H1 (cell line): ENCODE measurements around the gene PTPN13. TPM values are rescaled to one million over a fixed set of nuclear protein-coding genes. Genes with fewer than 3 reads are reported as not detected.

ENCODE experiments used
- CTCF ChIA-PET: fragments of 300-600 bp; sonication (Branson Sonifier 250); formaldehyde crosslinking; loops from one replicate; lab custom pipeline; 2021; ENCODE audit not compliant: partially characterized antibody; lab: Charles Lee
- POLR2A ChIA-PET: fragments of 300-600 bp; sonication (Branson Sonifier 250); formaldehyde crosslinking; loops from one replicate; lab custom pipeline; 2021; ENCODE audit warnings: inconsistent platforms; ENCODE audit not compliant: partially characterized antibody; lab: Charles Lee
- DNase-seq, 2 experiments: peaks; one replicate each; pipeline versions ENCODE4 v3.0.0 to v3.0.0-alpha.2; 2010 to 2022; ENCODE audit warnings: low spot score in 2 of 2, low read depth in 1 of 2, mixed read lengths in 1 of 2
- FAIRE-seq: peaks from 2 replicates; lab custom pipeline; 2011; peaks lifted over from hg19 to GRCh38; lab: Jason Lieb, UNC
- H2AFZ ChIP-seq: 2 replicates; pipeline ENCODE4 v1.8.1; 2012; ENCODE audit warnings: low read length, inconsistent platforms
- H2AK5ac ChIP-seq: 2 replicates; pipeline ENCODE4 v1.6.1; 2013; ENCODE audit warnings: low read depth, low read length
- H2BK120ac ChIP-seq: replicated peaks from 2 replicates; pipeline ENCODE3; 2013; ENCODE audit warnings: low read depth, low read length, inconsistent platforms
- H2BK12ac ChIP-seq: 2 replicates; pipeline ENCODE4 v1.6.1; 2013; ENCODE audit warnings: low read depth, low read length
- H2BK15ac ChIP-seq: 2 replicates; pipeline ENCODE4 v1.6.1; 2013; ENCODE audit warnings: low read length
- H2BK20ac ChIP-seq: 2 replicates; pipeline ENCODE4 v1.6.1; 2013; ENCODE audit warnings: low read length
- H2BK5ac ChIP-seq: 2 replicates; pipeline ENCODE4 v1.6.1; 2013; ENCODE audit warnings: low read depth, low read length
- H3K14ac ChIP-seq: 2 replicates; pipeline ENCODE4 v1.6.1; 2013; ENCODE audit warnings: inconsistent platforms; ENCODE audit not compliant: insufficient read length
- H3K18ac ChIP-seq: 2 replicates; pipeline ENCODE4 v1.6.1; 2013; ENCODE audit warnings: low read length; ENCODE audit errors: extremely low read depth
- H3K23ac ChIP-seq: 2 replicates; pipeline ENCODE4 v1.6.1; 2013; ENCODE audit warnings: inconsistent platforms; ENCODE audit not compliant: insufficient read length
- H3K23me2 ChIP-seq: 2 replicates; pipeline ENCODE4 v1.6.1; 2013; ENCODE audit warnings: low read depth, low read length
- H3K27ac ChIP-seq: 2 replicates; pipeline ENCODE4 v1.6.1; 2011; ENCODE audit warnings: low read depth, low read length, inconsistent platforms
- H3K27me3 ChIP-seq, 4 experiments: replicated peaks in 1 of 4; 1 replicate in 1 of 4; 2 replicates in 3 of 4; pipeline versions ENCODE4 v1.6.1 to v1.8.1; 2011 to 2013; ENCODE audit warnings: low read length in 3 of 4, mild to moderate bottlenecking in 3 of 4, inconsistent platforms in 2 of 4, mixed read lengths in 2 of 4, moderate library complexity in 1 of 4; ENCODE audit not compliant: control insufficient read depth in 3 of 4, insufficient read depth in 3 of 4; ENCODE audit errors: extremely low read depth in 1 of 4
- H3K36me3 ChIP-seq, 4 experiments: 2 replicates each; pipeline versions ENCODE4 v1.6.1 to v1.8.1; 2011 to 2013; ENCODE audit warnings: mild to moderate bottlenecking in 4 of 4, low read length in 3 of 4, moderate library complexity in 2 of 4, control low read depth in 1 of 4, inconsistent platforms in 1 of 4; ENCODE audit not compliant: insufficient read depth in 4 of 4, control insufficient read depth in 2 of 4
- H3K4ac ChIP-seq: replicated peaks from 2 replicates; pipeline ENCODE3; 2013; ENCODE audit warnings: low read length, low read depth, mixed read lengths, inconsistent platforms; ENCODE audit not compliant: insufficient read length
- H3K4me1 ChIP-seq, 4 experiments: replicated peaks in 1 of 4; 1 replicate in 1 of 4; 2 replicates in 3 of 4; pipeline versions ENCODE4 v1.6.1 to v1.8.1; 2011 to 2013; ENCODE audit warnings: low read length in 3 of 4, inconsistent platforms in 2 of 4, mixed read lengths in 1 of 4; ENCODE audit not compliant: insufficient read depth in 4 of 4, control insufficient read depth in 3 of 4
- H3K4me2 ChIP-seq, 2 experiments: 2 replicates each; pipeline versions ENCODE4 v1.6.1 to v1.8.1; 2011 to 2013; ENCODE audit warnings: low read depth in 2 of 2, low read length in 2 of 2, control low read depth in 1 of 2, inconsistent platforms in 1 of 2, mild to moderate bottlenecking in 1 of 2; ENCODE audit not compliant: insufficient read depth in 1 of 2
- H3K4me3 ChIP-seq, 4 experiments: fragments of 200-600, 300-600 bp in 1 of 4; sonication (generic), shearing (Covaris generic), sonication (Bioruptor Twin) in 1 of 4; 2 replicates each; pipeline versions ENCODE4 v1.5.1 to v1.8.1; 2011 to 2016; ENCODE audit warnings: low read length in 4 of 4, low read depth in 3 of 4, control low read depth in 2 of 4, inconsistent platforms in 2 of 4, mild to moderate bottlenecking in 2 of 4, mixed read lengths in 1 of 4, moderate library complexity in 1 of 4; ENCODE audit not compliant: insufficient read depth in 2 of 4; ENCODE audit errors: extremely low read depth in 1 of 4
- H3K56ac ChIP-seq: replicated peaks from 2 replicates; pipeline ENCODE3; 2013; ENCODE audit warnings: low read depth, mild to moderate bottlenecking, mixed read lengths, low read length, inconsistent platforms; ENCODE audit not compliant: insufficient read length
- H3K79me1 ChIP-seq: 2 replicates; pipeline ENCODE4 v1.6.1; 2013; ENCODE audit warnings: low read depth, low read length, control low read depth
- H3K79me2 ChIP-seq, 2 experiments: 2 replicates each; pipeline versions ENCODE4 v1.6.1 to v1.8.1; 2012 to 2013; ENCODE audit warnings: low read length in 2 of 2, mild to moderate bottlenecking in 2 of 2, inconsistent platforms in 1 of 2; ENCODE audit not compliant: insufficient read depth in 2 of 2, control insufficient read depth in 1 of 2
- H3K9ac ChIP-seq, 4 experiments: replicated peaks in 1 of 4; 1 replicate in 1 of 4; 2 replicates in 3 of 4; pipeline versions ENCODE4 v1.6.1 to v1.8.1; 2011 to 2013; ENCODE audit warnings: low read depth in 3 of 4, low read length in 3 of 4, control low read depth in 2 of 4, mild to moderate bottlenecking in 2 of 4, moderate library complexity in 2 of 4, inconsistent platforms in 1 of 4; ENCODE audit errors: extremely low read depth in 1 of 4
- H3K9me3 ChIP-seq, 2 experiments: 2 replicates each; pipeline versions ENCODE4 v1.6.1 to v1.8.1; 2012 to 2013; ENCODE audit warnings: mild to moderate bottlenecking in 2 of 2, moderate library complexity in 2 of 2, control low read depth in 1 of 2, inconsistent platforms in 1 of 2, low read depth in 1 of 2, low read length in 1 of 2, mixed read lengths in 1 of 2; ENCODE audit not compliant: insufficient read depth in 2 of 2
- H4K20me1 ChIP-seq, 2 experiments: replicated peaks in 1 of 2; 2 replicates each; pipeline versions ENCODE3 to v1.8.1; 2011 to 2013; ENCODE audit warnings: inconsistent platforms in 2 of 2, low read length in 2 of 2, mild to moderate bottlenecking in 1 of 2; ENCODE audit not compliant: insufficient read depth in 2 of 2, control insufficient read depth in 1 of 2
- H4K5ac ChIP-seq: 2 replicates; pipeline ENCODE4 v1.6.1; 2013; ENCODE audit warnings: low read length, low read depth, mixed read lengths, inconsistent platforms; ENCODE audit not compliant: insufficient read length
- H4K8ac ChIP-seq: 2 replicates; pipeline ENCODE4 v1.8.0; 2013; ENCODE audit warnings: mild to moderate bottlenecking, moderate library complexity, low read length, inconsistent platforms; ENCODE audit not compliant: insufficient read depth; ENCODE audit errors: extremely low read depth
- H4K91ac ChIP-seq: replicated peaks from 2 replicates; pipeline ENCODE3; 2013; ENCODE audit warnings: low read length, mixed read lengths, inconsistent platforms; ENCODE audit not compliant: insufficient read length
- BRCA1 ChIP-seq: IDR thresholded peaks from 2 replicates; pipeline ENCODE4 v1.6.1; 2012; ENCODE audit warnings: low read depth, low read length, improper control_type of control experiment
- CBX5 ChIP-seq: fragments of 300-800, 300-1000 bp; sonication (generic); IDR thresholded peaks from 2 replicates; pipeline ENCODE4 v1.7.1; 2016; ENCODE audit warnings: antibody characterized with exemption, low read length, low read depth
- CBX8 ChIP-seq: fragments of 300-800, 300-1000 bp; sonication (generic); IDR thresholded peaks from 2 replicates; pipeline ENCODE4 v1.7.1; 2016; ENCODE audit warnings: low read depth, low read length, borderline replicate concordance
- CEBPB ChIP-seq: IDR thresholded peaks from 2 replicates; pipeline ENCODE4 v1.6.1; 2012; ENCODE audit warnings: low read depth, low read length
- CREB1 ChIP-seq: IDR thresholded peaks from 2 replicates; pipeline ENCODE4 v1.6.1; 2012; ENCODE audit warnings: inconsistent platforms
- CTBP2 ChIP-seq: IDR thresholded peaks from 2 replicates; pipeline ENCODE4 v1.7.0; 2011; ENCODE audit warnings: borderline replicate concordance, mild to moderate bottlenecking, moderate library complexity, mixed read lengths, low read length; ENCODE audit not compliant: insufficient read depth, insufficient read length
- JUN ChIP-seq: IDR thresholded peaks from 2 replicates; pipeline ENCODE4 v1.6.1; 2011; ENCODE audit warnings: low read depth, mild to moderate bottlenecking, improper control_type of control experiment, low read length
- MAFK ChIP-seq: IDR thresholded peaks from 2 replicates; pipeline ENCODE4 v1.6.1; 2012; ENCODE audit warnings: low read depth, mild to moderate bottlenecking, improper control_type of control experiment, low read length
- POLR2AphosphoS5 ChIP-seq: IDR thresholded peaks from 2 replicates; pipeline ENCODE4 v1.6.1; 2011; ENCODE audit warnings: low read depth, low read length
- SIRT6 ChIP-seq: IDR thresholded peaks from one replicate; pipeline ENCODE4 v1.7.1; 2012; ENCODE audit warnings: low read length, inconsistent platforms
- SP1 ChIP-seq: IDR thresholded peaks from 2 replicates; pipeline ENCODE4 v1.6.1; 2011; ENCODE audit warnings: low read depth, low read length
- ZNF274 ChIP-seq: IDR thresholded peaks from 2 replicates; pipeline ENCODE4 v1.7.0; 2012; ENCODE audit warnings: low read length, borderline replicate concordance; ENCODE audit errors: extremely low read depth
- WGBS, 2 experiments: shearing (Covaris generic) in 1 of 2; methylation state at CpG; one replicate each; pipeline versions ENCODE4 v1.1.6 to v1.1.7; 2013 to 2015; ENCODE audit warnings: low lambda C conversion rate in 2 of 2, mixed read lengths in 2 of 2, inconsistent platforms in 1 of 2, low coverage in 1 of 2, missing lambda C conversion rate in 1 of 2; ENCODE audit not compliant: insufficient replicate concordance in 2 of 2, insufficient coverage in 1 of 2, insufficient read length in 1 of 2; ENCODE audit errors: extremely low coverage in 1 of 2, missing lambda C conversion rate in 1 of 2; 5-methylcytosine and 5-hydroxymethylcytosine counted together
- polyA plus RNA-seq, 7 experiments: library from polyadenylated mRNA; depleted of rRNA in 3 of 7; stranded (reverse) in 5 of 7; unstranded in 2 of 7; fragments of >200 nt in 5 of 7; fragments of 200-250 nt in 2 of 7; gene quantifications; 1 replicate in 5 of 7; 2 replicates in 1 of 7; 4 replicates in 1 of 7; pipeline versions ENCODE4 v1.2.1 to v1.2.3, GENCODE V29; 2011 to 2013; ENCODE audit warnings: missing spikeins in 2 of 7, mixed read lengths in 2 of 7
- total RNA-seq: library from RNA; stranded (reverse); fragmentation: NEBNext Ultra II Directional; extraction: Animal tissue kit (Norgen Biotek cat#: 25700); gene quantifications from 2 replicates; pipeline ENCODE4 v1.2.1, GENCODE V29; 2021
- TF ChIP-seq, protein P1 (sequence below): IDR thresholded peaks from 2 replicates; pipeline ENCODE4 v1.6.1; 2012; ENCODE audit warnings: low read length, inconsistent platforms

Gene PTPN13
- total and polyA plus RNA-seq, 2 of the 8 experiments (the other 6 are each of a cell fraction or from before 2014, with no cell fraction given): 12.7 to 57.9 TPM

DNA sequence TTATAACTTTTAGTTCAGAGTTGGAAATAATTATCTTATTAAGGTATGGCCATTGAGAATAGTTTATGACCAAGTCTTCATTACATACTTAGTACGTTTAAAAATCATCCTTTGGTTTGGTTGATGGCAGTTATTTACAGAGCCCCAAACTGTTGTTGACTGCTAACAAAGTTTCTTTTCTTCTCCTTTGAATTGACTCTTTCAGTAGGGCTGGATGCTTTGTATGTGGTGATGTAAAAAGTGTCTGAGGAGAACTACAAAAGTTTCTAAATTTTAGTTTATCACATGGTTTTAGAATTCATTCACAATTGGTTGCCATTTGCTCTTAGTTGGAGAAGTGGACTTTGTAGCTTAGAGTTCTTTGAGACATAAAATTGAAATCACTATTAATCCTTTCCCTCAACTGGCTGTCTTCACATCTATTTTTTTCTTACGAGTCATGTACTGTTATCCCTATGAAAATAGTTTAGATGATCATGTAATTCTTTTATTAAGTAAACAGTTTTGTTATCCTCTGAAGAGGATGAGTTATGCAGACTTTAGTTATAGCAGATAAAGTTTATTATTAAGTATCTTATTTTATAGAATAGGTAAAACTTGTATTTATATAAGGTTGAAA, 14.8 kb downstream of the PTPN13 start:
- Histone ChIP-seq H3K56ac (no peak overlapping the region), H2BK5ac (no peak overlapping the region), H2BK15ac (no peak overlapping the region), H3K4me1 (no peaks in the 10 kb centered on the region), H3K9ac (no peak overlapping the region), H3K4ac (no peak overlapping the region), H4K5ac (no peak overlapping the region), H3K23me2 (no peaks in the 10 kb centered on the region), H2AFZ (no peak overlapping the region), H3K27me3 (no peaks in the 10 kb centered on the region), H4K20me1 (peaks cover 0 to 1% of the 10 kb centered on the region in 2 experiments), H3K9me3 (no peaks in the 10 kb centered on the region), H3K79me2 (peaks cover 0 to 82% of the 10 kb centered on the region in 2 experiments; a peak in 2 of 4 replicates), H2BK12ac (no peak overlapping the region), H3K4me3 (no peak overlapping the region), H3K4me2 (no peak overlapping the region), H3K14ac (no peak overlapping the region), H3K36me3 (no peaks in the 10 kb centered on the region), H4K91ac (no peak overlapping the region), H3K27ac (no peak overlapping the region), H2BK20ac (no peak overlapping the region), H3K79me1 (no peaks in the 10 kb centered on the region; the same call in 1 of the 2 replicates), H3K23ac (no peak overlapping the region), H2BK120ac (no peak overlapping the region), H4K8ac (no peak overlapping the region), H2AK5ac (no peak overlapping the region), H3K18ac (no peak overlapping the region)
- ChIA-PET CTCF (interaction anchor here (1.2 kb wide), 1 partner anchor 112 kb away, joined by 5 read pairs; no protein-coding TSS in a partner anchor), POLR2A (interaction anchor here (1.5 kb wide), 1 partner anchor 10 kb away, joined by 4 read pairs; no protein-coding TSS in a partner anchor)
- FAIRE-seq (no peak), DNase-seq (no peak)
- 44% methylated on average over 2 of the region's 2 CpGs; no CpG with 5 or more reads in 1 of the 2 experiments for WGBS, 2 experiments
- TF ChIP-seq MAFK: no peak
- TF ChIP-seq CBX5: no peak
- TF ChIP-seq BRCA1: no peak
- TF ChIP-seq CTBP2: no peak
- TF ChIP-seq CREB1: no peak
- no peak for TF ChIP-seq SIRT6
- no peak for TF ChIP-seq ZNF274
- TF ChIP-seq, protein P1, sequence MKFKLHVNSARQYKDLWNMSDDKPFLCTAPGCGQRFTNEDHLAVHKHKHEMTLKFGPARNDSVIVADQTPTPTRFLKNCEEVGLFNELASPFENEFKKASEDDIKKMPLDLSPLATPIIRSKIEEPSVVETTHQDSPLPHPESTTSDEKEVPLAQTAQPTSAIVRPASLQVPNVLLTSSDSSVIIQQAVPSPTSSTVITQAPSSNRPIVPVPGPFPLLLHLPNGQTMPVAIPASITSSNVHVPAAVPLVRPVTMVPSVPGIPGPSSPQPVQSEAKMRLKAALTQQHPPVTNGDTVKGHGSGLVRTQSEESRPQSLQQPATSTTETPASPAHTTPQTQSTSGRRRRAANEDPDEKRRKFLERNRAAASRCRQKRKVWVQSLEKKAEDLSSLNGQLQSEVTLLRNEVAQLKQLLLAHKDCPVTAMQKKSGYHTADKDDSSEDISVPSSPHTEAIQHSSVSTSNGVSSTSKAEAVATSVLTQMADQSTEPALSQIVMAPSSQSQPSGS: no peak
- no peak for TF ChIP-seq POLR2AphosphoS5
- no peak for TF ChIP-seq CEBPB
- no peak for TF ChIP-seq CBX8
- no peak for TF ChIP-seq SP1
- TF ChIP-seq JUN: no peak
